Measurements from ENCODE around the gene PRMT9. TPM values are rescaled to one million over a fixed set of nuclear protein-coding genes. Genes with fewer than 3 reads are reported as not detected.

PRMT9 gene
- total RNA-seq, 2 donors from 2014 or later, result 5.1 to 7.1 TPM

DNA sequence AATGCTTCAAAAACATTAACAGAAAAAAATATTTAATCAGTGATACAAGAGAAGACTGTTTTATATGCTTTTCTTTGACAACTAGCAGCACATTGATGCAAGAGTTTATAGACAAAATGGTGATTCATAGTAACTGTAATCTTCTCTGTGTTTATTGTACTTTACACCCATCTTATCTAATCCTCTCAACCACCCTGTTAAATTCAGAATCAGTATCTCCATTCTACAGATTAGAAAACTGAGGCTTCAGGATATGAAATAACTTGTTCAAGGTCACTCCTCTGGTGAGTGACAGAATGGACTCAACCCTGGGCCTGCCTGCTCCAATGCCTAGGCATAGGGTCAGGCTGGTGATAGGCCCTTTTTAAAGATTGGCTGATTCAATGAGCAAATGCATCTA is 92.9 kb downstream of the PRMT9 start:
- ATAC-seq, result no peak
- no peak for DNase-seq
- intact Hi-C loops (cut with DNase I, micrococcal nuclease), result loop anchor here in 1 of 2 donors (10.0 kb wide), 2 partner anchors 426 to 486 kb away; no protein-coding TSS in a partner anchor

DNA sequence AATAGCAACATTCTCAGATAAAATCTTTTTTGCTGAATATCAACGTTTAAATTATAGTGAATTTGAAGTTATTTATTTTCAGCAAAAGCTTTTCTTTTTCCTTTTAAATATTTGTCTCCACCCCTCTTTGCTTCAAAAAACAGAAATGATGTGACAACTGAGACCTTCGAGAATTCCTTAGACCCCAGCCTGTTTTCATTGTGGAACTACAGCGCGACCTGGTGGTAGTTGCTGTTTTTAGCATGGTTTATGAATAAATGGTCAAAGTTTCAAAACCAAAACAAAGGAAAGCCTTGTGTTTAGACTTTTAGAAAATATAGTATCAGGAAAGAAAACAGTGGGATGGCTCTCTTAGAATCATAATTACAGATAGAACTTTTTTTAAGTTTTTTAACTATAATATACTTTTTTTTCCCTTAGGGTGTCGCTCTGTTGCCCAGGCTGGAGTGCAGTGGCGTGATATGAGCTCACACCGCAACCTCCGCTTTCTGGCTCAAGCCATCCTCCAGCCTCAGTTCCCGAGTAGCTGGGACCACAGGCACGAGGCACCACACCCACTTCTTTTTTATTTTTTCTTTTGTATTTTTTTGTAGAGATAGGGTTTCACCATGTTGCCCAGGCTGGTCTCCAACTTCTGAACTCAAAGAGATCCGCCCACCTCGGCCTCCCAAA is 93.6 kb downstream of the PRMT9 start:
- DNase-seq, result peak in 1 of 2 donors; percentile 57
- ATAC-seq, result no peak
- intact Hi-C loops (cut with DNase I, micrococcal nuclease), result loop anchor here in 1 of 2 donors (10.0 kb wide), 2 partner anchors 426 to 486 kb away; no protein-coding TSS in a partner anchor

DNA sequence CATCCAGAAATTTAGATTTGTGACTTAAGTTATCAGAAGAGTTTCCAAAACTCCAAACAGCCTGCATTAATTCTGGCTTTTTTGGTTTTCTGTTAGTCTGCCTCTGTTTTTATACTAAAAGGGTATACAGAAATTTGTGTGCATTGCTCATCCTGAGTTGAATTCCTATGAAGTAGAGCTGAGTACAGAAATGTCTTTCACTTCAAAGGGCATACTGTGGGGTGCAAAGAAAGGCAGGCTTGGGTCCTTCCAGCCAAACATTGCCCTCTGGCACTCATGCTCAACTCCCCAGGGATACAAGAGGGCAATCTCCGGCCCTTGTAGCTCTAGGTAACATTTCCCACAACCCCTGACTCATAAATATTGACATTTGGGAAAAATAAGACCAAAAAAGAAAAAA is 94.4 kb downstream of the PRMT9 start:
- intact Hi-C loops (cut with DNase I, micrococcal nuclease), result no loop called here
- ATAC-seq (no peak), DNase-seq (no peak)

Other genes with a start within 250 kb of the PRMT9 start
- 1 to 10 TPM in 1 of 2 donors, under 1 TPM in 1; 0.55 to 1.3 TPM for gene EDNRA, start 203.1 kb downstream of the PRMT9 start, total RNA-seq
- gene TMEM184C, start 66.8 kb downstream of the PRMT9 start, total RNA-seq, result 10 to 100 TPM; 38.1 to 41.8 TPM
- 10 to 100 TPM in 1 of 2 donors, 1 to 10 TPM in 1; 3.7 to 14.5 TPM for gene ARHGAP10, start 47.9 kb upstream of the PRMT9 start, total RNA-seq

Measured in left colon (tissue), 2 donors.